ENCODE results near the gene CNIH4.

DNA sequence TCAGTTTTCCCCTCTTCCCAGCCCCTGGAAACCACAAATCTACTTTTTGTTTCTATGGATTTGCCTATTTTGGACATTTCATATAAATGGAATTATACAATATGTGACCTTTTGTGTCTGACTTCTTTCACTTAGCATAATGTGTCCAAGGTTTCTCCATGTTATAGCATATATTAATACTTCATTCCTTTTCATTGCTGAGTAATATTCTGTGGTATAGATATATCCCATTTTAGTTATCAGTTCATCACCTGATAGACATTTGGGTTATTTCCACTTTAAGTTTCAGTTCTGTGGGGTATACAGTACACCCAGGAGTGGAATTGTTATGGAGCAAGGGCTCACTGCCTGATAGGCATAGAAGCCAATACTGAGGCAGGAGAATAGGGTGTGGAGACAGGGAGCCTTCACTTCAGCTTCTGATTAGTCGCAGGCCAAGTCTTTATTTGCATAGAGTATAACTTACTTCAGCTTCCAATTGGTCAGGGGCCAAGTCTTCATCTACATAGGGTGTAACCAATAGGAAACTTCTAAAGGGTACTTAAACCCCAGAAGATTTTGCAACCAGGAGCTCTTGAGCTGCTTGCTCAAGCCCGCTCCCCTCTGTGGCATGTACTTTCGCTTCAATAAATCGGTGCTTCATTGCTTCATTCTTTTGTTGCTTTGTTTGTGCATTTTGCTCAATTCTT, 18.4 kb upstream of the CNIH4 start:
- TF ChIP-seq, protein P1, sequence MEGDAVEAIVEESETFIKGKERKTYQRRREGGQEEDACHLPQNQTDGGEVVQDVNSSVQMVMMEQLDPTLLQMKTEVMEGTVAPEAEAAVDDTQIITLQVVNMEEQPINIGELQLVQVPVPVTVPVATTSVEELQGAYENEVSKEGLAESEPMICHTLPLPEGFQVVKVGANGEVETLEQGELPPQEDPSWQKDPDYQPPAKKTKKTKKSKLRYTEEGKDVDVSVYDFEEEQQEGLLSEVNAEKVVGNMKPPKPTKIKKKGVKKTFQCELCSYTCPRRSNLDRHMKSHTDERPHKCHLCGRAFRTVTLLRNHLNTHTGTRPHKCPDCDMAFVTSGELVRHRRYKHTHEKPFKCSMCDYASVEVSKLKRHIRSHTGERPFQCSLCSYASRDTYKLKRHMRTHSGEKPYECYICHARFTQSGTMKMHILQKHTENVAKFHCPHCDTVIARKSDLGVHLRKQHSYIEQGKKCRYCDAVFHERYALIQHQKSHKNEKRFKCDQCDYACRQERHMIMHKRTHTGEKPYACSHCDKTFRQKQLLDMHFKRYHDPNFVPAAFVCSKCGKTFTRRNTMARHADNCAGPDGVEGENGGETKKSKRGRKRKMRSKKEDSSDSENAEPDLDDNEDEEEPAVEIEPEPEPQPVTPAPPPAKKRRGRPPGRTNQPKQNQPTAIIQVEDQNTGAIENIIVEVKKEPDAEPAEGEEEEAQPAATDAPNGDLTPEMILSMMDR (IDR thresholded peaks at IDR 0.05; ENCODE audit: low read depth, low read length, missing input control), result no peak
- TF ChIP-seq RAD21 (IDR thresholded peaks at IDR 0.05) (no peak), YY1 (IDR thresholded peaks at IDR 0.05) (no peak), EGR1 (IDR thresholded peaks at IDR 0.05; ENCODE audit: low read depth in 2 of 2) (no peak), SP1 (IDR thresholded peaks at IDR 0.05) (no peak), MAX (IDR thresholded peaks at IDR 0.05) (no peak), FOXA2 (IDR thresholded peaks at IDR 0.05) (no peak), TAF1 (conservative IDR thresholded peaks at IDR 0.05) (no peak), RXRA (IDR thresholded peaks at IDR 0.05) (no peak), JUND (IDR thresholded peaks at IDR 0.05) (no peak), FOXA1 (IDR thresholded peaks at IDR 0.05) (no peak), GABPA (IDR thresholded peaks at IDR 0.05 in 1 of 2, conservative IDR thresholded peaks at IDR 0.05 in 1 of 2) (no peak)
- TF ChIP-seq, protein P2, sequence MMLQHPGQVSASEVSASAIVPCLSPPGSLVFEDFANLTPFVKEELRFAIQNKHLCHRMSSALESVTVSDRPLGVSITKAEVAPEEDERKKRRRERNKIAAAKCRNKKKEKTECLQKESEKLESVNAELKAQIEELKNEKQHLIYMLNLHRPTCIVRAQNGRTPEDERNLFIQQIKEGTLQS (IDR thresholded peaks at IDR 0.05), result no peak
- TF ChIP-seq, protein P3, sequence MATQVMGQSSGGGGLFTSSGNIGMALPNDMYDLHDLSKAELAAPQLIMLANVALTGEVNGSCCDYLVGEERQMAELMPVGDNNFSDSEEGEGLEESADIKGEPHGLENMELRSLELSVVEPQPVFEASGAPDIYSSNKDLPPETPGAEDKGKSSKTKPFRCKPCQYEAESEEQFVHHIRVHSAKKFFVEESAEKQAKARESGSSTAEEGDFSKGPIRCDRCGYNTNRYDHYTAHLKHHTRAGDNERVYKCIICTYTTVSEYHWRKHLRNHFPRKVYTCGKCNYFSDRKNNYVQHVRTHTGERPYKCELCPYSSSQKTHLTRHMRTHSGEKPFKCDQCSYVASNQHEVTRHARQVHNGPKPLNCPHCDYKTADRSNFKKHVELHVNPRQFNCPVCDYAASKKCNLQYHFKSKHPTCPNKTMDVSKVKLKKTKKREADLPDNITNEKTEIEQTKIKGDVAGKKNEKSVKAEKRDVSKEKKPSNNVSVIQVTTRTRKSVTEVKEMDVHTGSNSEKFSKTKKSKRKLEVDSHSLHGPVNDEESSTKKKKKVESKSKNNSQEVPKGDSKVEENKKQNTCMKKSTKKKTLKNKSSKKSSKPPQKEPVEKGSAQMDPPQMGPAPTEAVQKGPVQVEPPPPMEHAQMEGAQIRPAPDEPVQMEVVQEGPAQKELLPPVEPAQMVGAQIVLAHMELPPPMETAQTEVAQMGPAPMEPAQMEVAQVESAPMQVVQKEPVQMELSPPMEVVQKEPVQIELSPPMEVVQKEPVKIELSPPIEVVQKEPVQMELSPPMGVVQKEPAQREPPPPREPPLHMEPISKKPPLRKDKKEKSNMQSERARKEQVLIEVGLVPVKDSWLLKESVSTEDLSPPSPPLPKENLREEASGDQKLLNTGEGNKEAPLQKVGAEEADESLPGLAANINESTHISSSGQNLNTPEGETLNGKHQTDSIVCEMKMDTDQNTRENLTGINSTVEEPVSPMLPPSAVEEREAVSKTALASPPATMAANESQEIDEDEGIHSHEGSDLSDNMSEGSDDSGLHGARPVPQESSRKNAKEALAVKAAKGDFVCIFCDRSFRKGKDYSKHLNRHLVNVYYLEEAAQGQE (IDR thresholded peaks at IDR 0.05), result no peak
